HepG2 (cell line): ENCODE measurements around the gene ALCAM. TPM values are rescaled to one million over a fixed set of nuclear protein-coding genes. Genes with fewer than 3 reads are reported as not detected.

Source experiments
- ATAC-seq: fragments of 200-7000 bp; cut with Tn5 transposase; 3 replicates; pipeline ENCODE4 v1.9.1; 2020; ENCODE audit warnings: mild to moderate bottlenecking, moderate library complexity
- BruUV-seq: library from RNA; stranded (reverse); fragments of 400-500 nt; replicated peaks from 2 replicates; lab custom pipeline; 2021; lab: Mats Ljungman, UMichigan
- CTCF ChIA-PET: fragments of 300-600 bp; formaldehyde crosslinking; extraction: SDS; loops from one replicate; lab custom pipeline; 2021; ENCODE audit warnings: low total read pairs, inconsistent platforms, low intra/inter-chr PET ratio; lab: Yijun Ruan, JAX
- POLR2A ChIA-PET: fragments of 350-600 bp; sonication (Branson Sonifier 250); formaldehyde crosslinking; loops from one replicate; lab custom pipeline; 2020; ENCODE audit warnings: antibody characterized with exemption, inconsistent platforms; lab: Yijun Ruan, JAX
- DNase-seq: peaks from one replicate; pipeline ENCODE4 v3.0.0-alpha.2; 2015; ENCODE audit warnings: low spot score
- FAIRE-seq: peaks from 3 replicates; lab custom pipeline; 2011; peaks lifted over from hg19 to GRCh38; lab: Jason Lieb, UNC
- H2AFZ ChIP-seq: one replicate; pipeline ENCODE4 v1.6.1; 2011; ENCODE audit warnings: low read length, inconsistent platforms
- H3K27ac ChIP-seq: fragments of 300-600 bp; 3 replicates; pipeline ENCODE4 v1.8.0; 2011; ENCODE audit warnings: mixed run types, mild to moderate bottlenecking, mixed read lengths, low read length, inconsistent platforms; ENCODE audit not compliant: insufficient read depth; ENCODE audit errors: extremely low read length
- H3K27me3 ChIP-seq, 2 experiments: fragments of 200-600 bp in 1 of 2; 2 replicates in 1 of 2; 3 replicates in 1 of 2; pipeline versions ENCODE4 v1.6.0 to v1.8.0; 2011; ENCODE audit warnings: low read length in 2 of 2, mild to moderate bottlenecking in 2 of 2, moderate library complexity in 2 of 2, inconsistent platforms in 1 of 2; ENCODE audit not compliant: insufficient read depth in 2 of 2, control insufficient read depth in 1 of 2
- H3K36me3 ChIP-seq, 2 experiments: fragments of 200-600 bp in 1 of 2; replicated peaks in 1 of 2; 2 replicates in 1 of 2; 3 replicates in 1 of 2; pipeline versions ENCODE4 v1.5.1 to v1.8.0; 2011; ENCODE audit warnings: low read length in 2 of 2, inconsistent platforms in 1 of 2; ENCODE audit not compliant: insufficient read depth in 2 of 2, control insufficient read depth in 1 of 2
- H3K4me1 ChIP-seq: 2 replicates; pipeline ENCODE4 v1.5.1; 2012; ENCODE audit warnings: low read length, inconsistent platforms; ENCODE audit not compliant: insufficient read depth
- H3K4me2 ChIP-seq: 2 replicates; pipeline ENCODE4 v1.6.0; 2011; ENCODE audit warnings: low read depth, low read length, inconsistent platforms
- H3K4me3 ChIP-seq, 3 experiments: fragments of 200-600 bp in 1 of 3; sonication (generic), shearing (Covaris generic) in 1 of 3; replicated peaks in 1 of 3; 2 replicates each; pipeline ENCODE4 v1.5.1; 2011 to 2016; ENCODE audit warnings: low read length in 3 of 3, inconsistent platforms in 2 of 3, low read depth in 2 of 3, mild to moderate bottlenecking in 2 of 3, control low read depth in 1 of 3, mixed read lengths in 1 of 3; ENCODE audit not compliant: insufficient read depth in 1 of 3
- H3K79me2 ChIP-seq: one replicate; pipeline ENCODE4 v1.6.1; 2011; ENCODE audit warnings: low read length, inconsistent platforms; ENCODE audit not compliant: insufficient read depth
- H3K9ac ChIP-seq: 2 replicates; pipeline ENCODE4 v1.6.0; 2011; ENCODE audit warnings: mild to moderate bottlenecking, low read depth, low read length, inconsistent platforms; ENCODE audit not compliant: insufficient read depth
- H3K9me3 ChIP-seq: 2 replicates; pipeline ENCODE4 v1.5.1; 2012; ENCODE audit warnings: mild to moderate bottlenecking, low read length
- H4K20me1 ChIP-seq: 2 replicates; pipeline ENCODE4 v1.6.0; 2011; ENCODE audit warnings: inconsistent platforms, mild to moderate bottlenecking, low read length, moderate library complexity; ENCODE audit not compliant: insufficient read depth
- CC2D1A ChIP-seq: sonication (generic); formaldehyde crosslinking; IDR thresholded peaks from 2 replicates; pipeline ENCODE4 v1.8.1; 2023; ENCODE audit warnings: mild to moderate bottlenecking, missing genetic modification reagents
- DNMT3B ChIP-seq: conservative IDR thresholded peaks from 2 replicates; pipeline ENCODE4 v1.6.1; 2016; ENCODE audit warnings: missing biosample characterization, control low read depth
- GATAD2A ChIP-seq: IDR thresholded peaks from 2 replicates; pipeline ENCODE4 v1.6.1; 2016
- GFI1 ChIP-seq: sonication (generic); formaldehyde crosslinking; IDR thresholded peaks from 2 replicates; pipeline ENCODE4 v1.5.0; 2020; ENCODE audit warnings: missing genetic modification reagents, mild to moderate bottlenecking, borderline replicate concordance
- KDM3A ChIP-seq: IDR thresholded peaks from 2 replicates; pipeline ENCODE4 v1.6.1; 2018; ENCODE audit warnings: low read depth, missing compliant biosample characterization
- MTA1 ChIP-seq: sonication (generic); formaldehyde crosslinking; IDR thresholded peaks from 2 replicates; pipeline ENCODE4 v1.4.0; 2020; ENCODE audit warnings: missing genetic modification reagents, mild to moderate bottlenecking, borderline replicate concordance
- NONO ChIP-seq, 2 experiments: fragments of 450-650 bp in 1 of 2; sonication (generic) in 1 of 2; formaldehyde crosslinking in 1 of 2; IDR thresholded peaks in 1 of 2; conservative IDR thresholded peaks in 1 of 2; 2 replicates each; pipeline versions ENCODE4 v1.6.1 to v1.8.0; 2017 to 2022; ENCODE audit warnings: mild to moderate bottlenecking in 1 of 2, missing genetic modification reagents in 1 of 2, moderate library complexity in 1 of 2
- PRDM10 ChIP-seq: sonication (generic); formaldehyde crosslinking; IDR thresholded peaks from 2 replicates; pipeline ENCODE4 v1.4.0; 2020; ENCODE audit warnings: low read depth, missing genetic modification reagents
- SNAI1 ChIP-seq: sonication (generic); formaldehyde crosslinking; IDR thresholded peaks from 2 replicates; pipeline ENCODE4 v1.5.0; 2020; ENCODE audit warnings: mild to moderate bottlenecking, missing genetic modification reagents, borderline replicate concordance
- ZFP36L1 ChIP-seq: sonication (generic); formaldehyde crosslinking; IDR thresholded peaks from 2 replicates; pipeline ENCODE4 v1.8.0; 2022; ENCODE audit warnings: mild to moderate bottlenecking, missing genetic modification reagents, moderate library complexity
- ZNF563 ChIP-seq: sonication (generic); formaldehyde crosslinking; IDR thresholded peaks from 2 replicates; pipeline ENCODE4 v1.8.0; 2022; ENCODE audit warnings: mild to moderate bottlenecking, moderate library complexity, missing genetic modification reagents
- WGBS: methylation state at CpG from one replicate; pipeline ENCODE4 v1.1.6; 2017; ENCODE audit warnings: low lambda C conversion rate; 5-methylcytosine and 5-hydroxymethylcytosine counted together
- in situ Hi-C: cut with HindIII; loops from 2 replicates; pipeline ENCODE4 v1.10.0; 2017; ENCODE audit warnings: low pct_unique_long_range_greater_than_20kb; ENCODE audit not compliant: extremely low pct_ligation_motif_present
- intact Hi-C: fragments of 100-400 bp; cut with micrococcal nuclease; formaldehyde crosslinking; loops from one replicate; pipeline ENCODE4 v1.10.0; 2022; ENCODE audit not compliant: unreplicated experiment
- polyA plus RNA-seq, 8 experiments: library from polyadenylated mRNA; depleted of rRNA in 3 of 8; stranded (reverse) in 7 of 8; unstranded in 1 of 8; fragments of >200 nt; fragmentation: Illumina TruSeq in 4 of 8; extraction: Trizol in 4 of 8; gene quantifications; 2 replicates each; pipeline versions ENCODE4 v1.2.1 to v1.2.3, GENCODE V29; 2011 to 2016; ENCODE audit warnings: low read depth in 4 of 8, missing spikeins in 1 of 8, mixed read lengths in 1 of 8; ENCODE audit not compliant: insufficient read depth in 1 of 8
- total RNA-seq, 5 experiments: library from RNA; depleted of rRNA; stranded (reverse); fragments of >200 nt; fragmentation: Illumina TruSeq; extraction: Trizol; gene quantifications; 2 replicates each; pipeline ENCODE4 v1.2.3, GENCODE V29; 2016; ENCODE audit warnings: low read depth in 1 of 5
- TF ChIP-seq, protein P1 (sequence below): sonication (generic); formaldehyde crosslinking; IDR thresholded peaks from 2 replicates; pipeline ENCODE4 v1.9.0; 2021; ENCODE audit warnings: missing genetic modification reagents, borderline replicate concordance
- TF ChIP-seq, protein P2 (sequence below): sonication (generic); formaldehyde crosslinking; IDR thresholded peaks from 2 replicates; pipeline ENCODE4 v1.5.0; 2020; ENCODE audit warnings: missing genetic modification reagents, mild to moderate bottlenecking, borderline replicate concordance

ALCAM gene
- total and polyA plus RNA-seq, 2 of the 13 experiments (the other 11 are each of a cell fraction or from before 2014, with no cell fraction given), result 26.0 to 33.1 TPM

GRCh38 chr3:105422645-105423044 lies 55.9 kb downstream of the ALCAM start (continued):
- TF ChIP-seq PRDM10 (CRISPR knock-in tag) (no peak), DNMT3B (CRISPR knock-in tag) (no peak)
- TF ChIP-seq, protein P1, sequence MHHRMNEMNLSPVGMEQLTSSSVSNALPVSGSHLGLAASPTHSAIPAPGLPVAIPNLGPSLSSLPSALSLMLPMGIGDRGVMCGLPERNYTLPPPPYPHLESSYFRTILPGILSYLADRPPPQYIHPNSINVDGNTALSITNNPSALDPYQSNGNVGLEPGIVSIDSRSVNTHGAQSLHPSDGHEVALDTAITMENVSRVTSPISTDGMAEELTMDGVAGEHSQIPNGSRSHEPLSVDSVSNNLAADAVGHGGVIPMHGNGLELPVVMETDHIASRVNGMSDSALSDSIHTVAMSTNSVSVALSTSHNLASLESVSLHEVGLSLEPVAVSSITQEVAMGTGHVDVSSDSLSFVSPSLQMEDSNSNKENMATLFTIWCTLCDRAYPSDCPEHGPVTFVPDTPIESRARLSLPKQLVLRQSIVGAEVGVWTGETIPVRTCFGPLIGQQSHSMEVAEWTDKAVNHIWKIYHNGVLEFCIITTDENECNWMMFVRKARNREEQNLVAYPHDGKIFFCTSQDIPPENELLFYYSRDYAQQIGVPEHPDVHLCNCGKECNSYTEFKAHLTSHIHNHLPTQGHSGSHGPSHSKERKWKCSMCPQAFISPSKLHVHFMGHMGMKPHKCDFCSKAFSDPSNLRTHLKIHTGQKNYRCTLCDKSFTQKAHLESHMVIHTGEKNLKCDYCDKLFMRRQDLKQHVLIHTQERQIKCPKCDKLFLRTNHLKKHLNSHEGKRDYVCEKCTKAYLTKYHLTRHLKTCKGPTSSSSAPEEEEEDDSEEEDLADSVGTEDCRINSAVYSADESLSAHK (CRISPR knock-in tag), result no peak
- TF ChIP-seq, protein P2, sequence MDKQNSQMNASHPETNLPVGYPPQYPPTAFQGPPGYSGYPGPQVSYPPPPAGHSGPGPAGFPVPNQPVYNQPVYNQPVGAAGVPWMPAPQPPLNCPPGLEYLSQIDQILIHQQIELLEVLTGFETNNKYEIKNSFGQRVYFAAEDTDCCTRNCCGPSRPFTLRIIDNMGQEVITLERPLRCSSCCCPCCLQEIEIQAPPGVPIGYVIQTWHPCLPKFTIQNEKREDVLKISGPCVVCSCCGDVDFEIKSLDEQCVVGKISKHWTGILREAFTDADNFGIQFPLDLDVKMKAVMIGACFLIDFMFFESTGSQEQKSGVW (CRISPR knock-in tag), result no peak

- Histone ChIP-seq H3K79me2 (peaks cover 9% of the 10 kb centered on the region), H3K4me1 (peaks cover 16% of the 10 kb centered on the region), H3K4me2 (no peak overlapping the region), H3K9me3 (no peaks in the 10 kb centered on the region), H3K9ac (no peak overlapping the region), H3K4me3 (no peak overlapping the region), H3K36me3 (no peaks in the 10 kb centered on the region), H3K27ac (no peak overlapping the region), H3K27me3 (no peaks in the 10 kb centered on the region), H2AFZ (no peak overlapping the region), H4K20me1 (no peaks in the 10 kb centered on the region)
- POLR2A ChIA-PET, result no interaction called here
- in situ Hi-C loops (no loop called here), intact Hi-C loops (no loop called here)
- CTCF ChIA-PET, result no interaction called here
- DNase-seq (no peak), ATAC-seq (no peak), FAIRE-seq (no peak)
- BruUV-seq, result no TSS peak
- 92% methylated on average over 2 of the region's 2 CpGs for WGBS
- TF ChIP-seq MTA1 (no peak), CC2D1A (CRISPR knock-in tag) (no peak), NONO (IDR thresholded peaks at IDR 0.05) (no peak), NONO (CRISPR knock-in tag; conservative IDR thresholded peaks at IDR 0.05) (no peak), GATAD2A (no peak), SNAI1 (CRISPR knock-in tag) (no peak), ZFP36L1 (CRISPR knock-in tag) (no peak), KDM3A (no peak), GFI1 (no peak), ZNF563 (CRISPR knock-in tag) (no peak)
These were observed 56.7 kb downstream of the ALCAM start for GRCh38 chr3:105423397-105423796.
